ENCODE data around the gene ZSCAN25. TPM values are rescaled to one million over a fixed set of nuclear protein-coding genes. Genes with fewer than 3 reads are reported as not detected.
"Not testable (repeated sequence)": the region's sequence is repeated elsewhere in the genome, so short reads cannot be mapped to it uniquely, and the experiment has no call there.

The ZSCAN25 gene
- total RNA-seq, 2 experiments from 2014 or later = 34.8 to 36.3 TPM

- peaks cover 32% of the 10 kb centered on the region for H3K36me3 Mint-ChIP-seq (ENCODE audit: low read depth)
- no peaks in the 10 kb centered on the region for H3K9me3 Mint-ChIP-seq (ENCODE audit: insufficient read depth)
- ChIA-PET CTCF (interaction anchor here (0.6 kb wide), 1 partner anchor 76 kb away, joined by 3 read pairs; no protein-coding TSS in a partner anchor), POLR2A (no interaction called here)
- H3K27me3 Mint-ChIP-seq (ENCODE audit: low read depth) = no peaks in the 10 kb centered on the region
- H3K4me1 Mint-ChIP-seq (ENCODE audit: low read depth) = peaks cover 4% of the 10 kb centered on the region
- H3K4me3 Mint-ChIP-seq = no peak overlapping the region
- ATAC-seq (no peak), DNase-seq (no peak)
- H3K27ac Mint-ChIP-seq = no peak overlapping the region
Observed at GRCh38 chr7:99651290-99651689, 34.5 kb downstream of the ZSCAN25 start.

- Mint-ChIP-seq H3K4me3 (no peak overlapping the region), H3K36me3 (ENCODE audit: low read depth) (peaks cover 31% of the 10 kb centered on the region), H3K9me3 (ENCODE audit: insufficient read depth) (no peaks in the 10 kb centered on the region), H3K27me3 (ENCODE audit: low read depth) (no peaks in the 10 kb centered on the region), H3K27ac (no peak overlapping the region), H3K4me1 (ENCODE audit: low read depth) (peaks cover 4% of the 10 kb centered on the region)
- ATAC-seq (no peak), DNase-seq (no peak)
- POLR2A ChIA-PET = no interaction called here
- CTCF ChIA-PET = no interaction called here
Observed at GRCh38 chr7:99652671-99653070, 35.9 kb downstream of the ZSCAN25 start.

GRCh38 chr7:99653269-99653668, 36.5 kb downstream of the ZSCAN25 start:
- CTCF ChIA-PET; H3K9me3 Mint-ChIP-seq (ENCODE audit: insufficient read depth); H3K27me3 Mint-ChIP-seq (ENCODE audit: low read depth); H3K4me1 Mint-ChIP-seq (ENCODE audit: low read depth); H3K4me3 Mint-ChIP-seq; DNase-seq; POLR2A ChIA-PET; ATAC-seq: not testable (repeated sequence)
- Mint-ChIP-seq H3K27ac (peak overlapping the region; percentile 2), H3K36me3 (ENCODE audit: low read depth) (peaks cover 33% of the 10 kb centered on the region)

- ATAC-seq = no peak
- H3K27me3 Mint-ChIP-seq (ENCODE audit: low read depth) = no peaks in the 10 kb centered on the region
- ChIA-PET POLR2A (no interaction called here), CTCF (no interaction called here)
- DNase-seq = no peak
- H3K27ac Mint-ChIP-seq = no peak overlapping the region
- H3K4me1 Mint-ChIP-seq (ENCODE audit: low read depth) = peaks cover 4% of the 10 kb centered on the region
- H3K4me3 Mint-ChIP-seq = no peak overlapping the region
- peaks cover 34% of the 10 kb centered on the region for H3K36me3 Mint-ChIP-seq (ENCODE audit: low read depth)
- H3K9me3 Mint-ChIP-seq (ENCODE audit: insufficient read depth) = no peaks in the 10 kb centered on the region
Observed at GRCh38 chr7:99653754-99654153, 37.0 kb downstream of the ZSCAN25 start.

GRCh38 chr7:99654626-99655025, 37.9 kb downstream of the ZSCAN25 start:
- H3K9me3 Mint-ChIP-seq (ENCODE audit: insufficient read depth); H3K27me3 Mint-ChIP-seq (ENCODE audit: low read depth); CTCF ChIA-PET; ATAC-seq; POLR2A ChIA-PET; DNase-seq; H3K27ac Mint-ChIP-seq; H3K4me3 Mint-ChIP-seq; H3K4me1 Mint-ChIP-seq (ENCODE audit: low read depth): not testable (repeated sequence)
- H3K36me3 Mint-ChIP-seq (ENCODE audit: low read depth) = peaks cover 38% of the 10 kb centered on the region

- H3K27me3 Mint-ChIP-seq (ENCODE audit: low read depth); H3K27ac Mint-ChIP-seq; DNase-seq; ATAC-seq; H3K9me3 Mint-ChIP-seq (ENCODE audit: insufficient read depth); H3K4me3 Mint-ChIP-seq; H3K4me1 Mint-ChIP-seq (ENCODE audit: low read depth); POLR2A ChIA-PET; CTCF ChIA-PET: not testable (repeated sequence)
- peaks cover 47% of the 10 kb centered on the region for H3K36me3 Mint-ChIP-seq (ENCODE audit: low read depth)
Observed at GRCh38 chr7:99657879-99658278, 41.1 kb downstream of the ZSCAN25 start.

- no peaks in the 10 kb centered on the region for H3K27me3 Mint-ChIP-seq (ENCODE audit: low read depth)
- no peaks in the 10 kb centered on the region for H3K9me3 Mint-ChIP-seq (ENCODE audit: insufficient read depth)
- ATAC-seq (no peak), DNase-seq (no peak)
- H3K4me1 Mint-ChIP-seq (ENCODE audit: low read depth) = peaks cover 5% of the 10 kb centered on the region
- ChIA-PET CTCF (no interaction called here), POLR2A (interaction anchor here (1.1 kb wide), 1 partner anchor 41 kb away, joined by 3 read pairs; no protein-coding TSS in a partner anchor)
- H3K36me3 Mint-ChIP-seq (ENCODE audit: low read depth) = peaks cover 42% of the 10 kb centered on the region
- no peak overlapping the region for H3K27ac Mint-ChIP-seq
- no peak overlapping the region for H3K4me3 Mint-ChIP-seq
Observed at GRCh38 chr7:99665312-99666012, 48.7 kb downstream of the ZSCAN25 start.

GRCh38 chr7:99666013-99666395, 49.3 kb downstream of the ZSCAN25 start:
- Mint-ChIP-seq H3K4me1 (ENCODE audit: low read depth) (peaks cover 5% of the 10 kb centered on the region), H3K36me3 (ENCODE audit: low read depth) (peaks cover 39% of the 10 kb centered on the region), H3K9me3 (ENCODE audit: insufficient read depth) (no peaks in the 10 kb centered on the region), H3K4me3 (no peak overlapping the region), H3K27ac (no peak overlapping the region), H3K27me3 (ENCODE audit: low read depth) (no peaks in the 10 kb centered on the region)
- DNase-seq = no peak
- POLR2A ChIA-PET = no interaction called here
- ATAC-seq = no peak
- CTCF ChIA-PET = no interaction called here

GRCh38 chr7:99667179-99667578, 50.4 kb downstream of the ZSCAN25 start:
- H3K9me3 Mint-ChIP-seq (ENCODE audit: insufficient read depth) = no peaks in the 10 kb centered on the region
- POLR2A ChIA-PET = no interaction called here
- no peak overlapping the region for H3K27ac Mint-ChIP-seq
- CTCF ChIA-PET = no interaction called here
- H3K27me3 Mint-ChIP-seq (ENCODE audit: low read depth) = no peaks in the 10 kb centered on the region
- no peak overlapping the region for H3K4me3 Mint-ChIP-seq
- peaks cover 38% of the 10 kb centered on the region for H3K36me3 Mint-ChIP-seq (ENCODE audit: low read depth)
- no peak for DNase-seq
- ATAC-seq = no peak
- H3K4me1 Mint-ChIP-seq (ENCODE audit: low read depth) = peaks cover 5% of the 10 kb centered on the region

- POLR2A ChIA-PET = no interaction called here
- Mint-ChIP-seq H3K4me3 (no peak overlapping the region), H3K36me3 (ENCODE audit: low read depth) (peaks cover 30% of the 10 kb centered on the region), H3K27me3 (ENCODE audit: low read depth) (no peaks in the 10 kb centered on the region), H3K27ac (no peak overlapping the region), H3K4me1 (ENCODE audit: low read depth) (peaks cover 5% of the 10 kb centered on the region), H3K9me3 (ENCODE audit: insufficient read depth) (no peaks in the 10 kb centered on the region)
- ATAC-seq = no peak
- CTCF ChIA-PET = no interaction called here
- DNase-seq = no peak
Observed at GRCh38 chr7:99668541-99668940, 51.8 kb downstream of the ZSCAN25 start.

GRCh38 chr7:99669782-99670181, 53.0 kb downstream of the ZSCAN25 start:
- no peak overlapping the region for H3K4me3 Mint-ChIP-seq
- no peak for DNase-seq
- H3K4me1 Mint-ChIP-seq (ENCODE audit: low read depth) = peaks cover 6% of the 10 kb centered on the region
- CTCF ChIA-PET = no interaction called here
- H3K36me3 Mint-ChIP-seq (ENCODE audit: low read depth) = peaks cover 20% of the 10 kb centered on the region
- no peak for ATAC-seq
- no peak overlapping the region for H3K27ac Mint-ChIP-seq
- POLR2A ChIA-PET = no interaction called here
- no peaks in the 10 kb centered on the region for H3K9me3 Mint-ChIP-seq (ENCODE audit: insufficient read depth)
- no peaks in the 10 kb centered on the region for H3K27me3 Mint-ChIP-seq (ENCODE audit: low read depth)

- no peak overlapping the region for H3K27ac Mint-ChIP-seq
- CTCF ChIA-PET = no interaction called here
- no peak overlapping the region for H3K4me3 Mint-ChIP-seq
- no peak for ATAC-seq
- H3K27me3 Mint-ChIP-seq (ENCODE audit: low read depth) = no peaks in the 10 kb centered on the region
- peaks cover 10% of the 10 kb centered on the region for H3K4me1 Mint-ChIP-seq (ENCODE audit: low read depth)
- peaks cover 8% of the 10 kb centered on the region for H3K36me3 Mint-ChIP-seq (ENCODE audit: low read depth)
- POLR2A ChIA-PET = no interaction called here
- no peak for DNase-seq
- H3K9me3 Mint-ChIP-seq (ENCODE audit: insufficient read depth) = no peaks in the 10 kb centered on the region
Observed at GRCh38 chr7:99672573-99672972, 55.8 kb downstream of the ZSCAN25 start.

Measured in activated CD8-positive, alpha-beta T cell treated with anti-CD3 and anti-CD28 coated beads, Interleukin-2, amount 10 ng/mL, durations not matched to agents 7 days and 5 days (primary cell).